HG03139 (cell line): Measurements from ENCODE around the gene ARHGAP4.

Experiments used
- ATAC-seq: cut with Tn5 transposase; IDR thresholded peaks from one replicate; pipeline ENCODE4 v1.9.1; 2021; ENCODE audit not compliant: unreplicated experiment

Gene ARHGAP4

GRCh38 chrX:153870288-153870690 lies 55.8 kb downstream of the ARHGAP4 start:
- ATAC-seq: no peak

DNA sequence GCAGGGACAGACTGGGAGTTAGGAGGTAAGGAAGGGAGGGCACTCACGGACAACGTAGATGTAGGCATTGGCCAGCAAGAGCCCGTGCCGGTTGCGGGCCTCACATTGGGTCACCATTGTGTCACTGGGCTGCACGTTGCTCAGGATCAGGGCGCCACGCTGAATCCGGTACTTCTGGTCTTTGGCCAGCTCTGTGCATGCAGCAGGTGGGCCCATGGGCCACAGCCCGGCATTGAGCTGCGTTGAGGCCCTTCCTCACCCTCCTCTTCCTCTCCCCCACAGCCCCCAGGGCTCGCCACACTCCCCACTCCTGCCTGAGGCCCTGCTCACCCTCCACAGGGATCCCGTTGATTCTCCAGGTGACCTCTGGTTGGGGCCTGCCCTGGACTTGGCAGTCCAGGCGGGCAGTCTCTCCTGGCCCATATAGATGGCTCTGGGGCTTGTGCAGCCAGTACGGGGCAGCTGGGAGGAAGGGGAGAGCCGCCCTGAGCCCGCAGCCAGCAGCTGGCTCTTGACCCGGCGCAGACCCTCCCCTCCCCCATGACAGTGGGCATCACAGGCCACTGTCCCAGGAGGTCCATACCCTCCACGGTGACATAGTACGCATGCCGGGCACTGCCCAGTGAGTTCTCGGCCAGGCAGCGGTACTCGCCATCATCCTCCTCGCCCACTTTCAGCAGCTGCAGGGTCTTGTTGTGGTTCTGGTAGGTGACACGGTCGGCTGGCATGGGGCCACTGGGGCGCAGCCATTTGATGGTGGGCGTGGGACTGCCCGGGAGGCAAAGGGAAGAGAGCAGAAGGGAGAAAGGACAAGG lies 56.4 kb downstream of the ARHGAP4 start:
- ATAC-seq: no peak

DNA sequence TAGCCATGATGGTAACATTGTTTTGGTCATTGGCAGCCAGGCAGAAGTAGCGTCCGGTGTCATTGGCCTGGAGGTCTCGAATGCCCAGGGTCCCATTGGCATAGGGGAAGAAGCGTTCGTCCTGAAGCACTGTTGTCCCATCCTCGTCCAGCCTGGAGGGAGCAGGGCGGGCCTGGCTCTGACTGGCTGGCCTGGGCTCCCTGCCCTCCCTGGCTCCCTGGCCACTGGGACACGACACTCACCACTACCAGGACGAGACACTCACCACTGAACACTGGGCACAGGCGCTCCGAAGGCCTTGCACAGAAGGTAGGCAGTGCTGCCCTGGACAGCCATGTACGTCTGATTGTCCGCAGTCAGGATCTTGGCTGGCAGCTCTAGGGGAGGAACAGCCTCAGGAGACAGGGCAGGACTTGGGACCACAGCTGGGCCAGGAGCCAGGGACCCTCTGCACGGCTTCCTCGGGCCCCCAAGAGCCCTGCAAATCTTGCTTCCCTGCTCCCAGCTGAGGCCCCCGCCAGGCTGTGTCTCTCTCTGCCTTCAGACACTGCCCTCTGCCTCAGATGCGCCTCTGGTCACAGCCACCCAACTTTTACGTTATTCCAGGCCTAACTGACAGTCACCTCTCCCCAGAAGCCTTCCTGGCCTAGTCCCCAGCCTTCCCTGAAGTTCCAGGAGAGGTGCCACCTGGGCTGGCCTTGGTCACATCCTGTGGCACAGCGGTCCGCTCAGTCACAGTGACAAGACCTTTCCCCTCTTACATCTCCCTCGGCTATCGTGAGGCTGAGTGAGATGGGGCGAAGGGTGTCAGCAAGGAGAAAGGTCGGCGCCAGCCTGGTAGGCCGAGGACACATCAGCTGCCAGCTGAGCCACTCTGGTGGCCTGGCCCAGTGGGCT lies 57.2 kb downstream of the ARHGAP4 start:
- no peak for ATAC-seq

- no peak for ATAC-seq
Measured at GRCh38 chrX:153867671-153868070, 58.4 kb downstream of the ARHGAP4 start.

DNA sequence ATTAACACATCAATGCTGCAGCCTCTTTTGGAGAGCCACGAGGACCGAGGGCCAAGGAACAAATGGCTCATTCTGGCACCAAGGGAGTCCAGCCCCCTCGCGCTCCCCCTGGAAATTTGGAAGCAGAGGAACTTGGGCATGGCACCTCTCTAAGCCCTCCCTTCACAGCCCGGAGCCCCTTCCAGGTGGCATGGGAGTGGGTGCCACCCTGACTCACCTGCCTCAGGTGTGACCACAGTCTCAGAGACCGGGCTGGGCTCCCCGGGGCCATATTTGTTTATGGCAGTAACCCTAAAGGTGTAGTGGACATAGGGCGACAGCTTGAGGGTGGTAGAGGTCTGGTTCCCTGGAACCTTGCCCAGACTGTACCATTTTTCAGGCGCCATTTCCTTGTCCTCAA lies 58.9 kb downstream of the ARHGAP4 start:
- no peak for ATAC-seq

- ATAC-seq: no peak
Measured at GRCh38 chrX:153866302-153867019, 59.6 kb downstream of the ARHGAP4 start.

DNA sequence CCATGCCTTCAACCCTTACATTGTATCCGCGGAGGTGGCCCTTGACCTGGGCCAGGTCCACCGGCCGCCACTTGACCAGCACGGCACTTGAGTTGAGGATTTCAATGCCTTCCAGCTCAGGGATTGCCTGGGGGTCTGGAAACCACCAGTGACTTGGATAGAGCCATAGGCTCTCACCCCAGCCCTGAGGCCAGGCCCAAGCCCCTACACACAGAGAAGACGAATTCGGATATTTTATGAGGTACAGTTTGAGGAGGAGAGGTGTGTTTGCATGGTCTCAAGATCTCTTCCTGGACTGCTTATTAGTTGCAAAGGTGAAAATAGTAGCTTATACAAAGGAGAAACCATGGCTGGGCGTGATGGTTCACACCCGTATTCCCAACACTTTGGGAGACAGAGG lies 60.4 kb downstream of the ARHGAP4 start:
- ATAC-seq: no peak

- ATAC-seq: no peak
Measured at GRCh38 chrX:153865321-153865580, 60.8 kb downstream of the ARHGAP4 start.

- no peak for ATAC-seq
Measured at GRCh38 chrX:153864561-153865320, 61.3 kb downstream of the ARHGAP4 start.

- ATAC-seq: no peak
Measured at GRCh38 chrX:153864101-153864500, 62.0 kb downstream of the ARHGAP4 start.

- ATAC-seq: no peak
Measured at GRCh38 chrX:153863251-153863991, 62.6 kb downstream of the ARHGAP4 start.

DNA sequence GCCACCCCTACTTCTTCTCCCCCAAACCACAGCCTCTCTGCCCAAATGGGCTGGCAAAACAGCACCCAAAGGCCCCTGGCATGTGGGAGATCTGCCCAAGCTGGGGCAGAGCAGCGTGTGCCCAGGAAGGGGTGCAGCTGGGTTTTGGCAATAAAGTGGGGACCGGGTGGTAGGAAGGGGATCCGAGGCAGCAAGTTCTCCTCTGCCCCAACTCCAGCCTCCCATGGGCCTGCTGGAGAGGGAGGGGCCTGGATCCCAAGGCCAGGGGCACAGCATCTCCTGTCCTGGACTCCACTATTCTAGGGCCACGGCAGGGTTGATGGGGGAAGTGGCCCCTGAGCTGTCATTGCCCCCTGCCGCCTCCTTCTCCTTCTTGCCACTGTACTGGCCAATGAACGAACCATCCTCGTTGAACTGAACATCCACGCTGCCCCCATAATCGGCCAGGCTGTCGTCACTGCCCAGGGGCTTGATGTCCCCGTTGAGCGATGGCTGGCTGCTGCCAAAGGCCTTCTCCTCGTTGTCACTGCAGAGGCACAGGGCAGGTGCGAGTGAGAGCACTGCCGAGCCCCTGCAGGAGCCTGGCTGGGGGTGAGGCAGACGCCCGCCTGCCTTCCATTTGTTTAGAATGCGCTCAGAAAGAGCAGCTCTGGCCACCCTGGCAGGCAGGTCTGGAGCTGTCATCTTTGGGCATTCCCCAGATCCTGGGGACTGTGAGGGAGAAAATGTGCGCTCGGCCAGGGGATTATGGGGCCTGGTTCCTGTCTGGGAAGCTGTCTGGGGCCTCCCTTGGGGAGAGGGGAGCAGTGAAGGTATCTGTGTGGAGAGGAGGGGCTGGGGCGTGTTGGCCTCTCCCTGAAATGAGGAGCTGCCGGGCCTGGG lies 63.5 kb downstream of the ARHGAP4 start:
- ATAC-seq: no peak

DNA sequence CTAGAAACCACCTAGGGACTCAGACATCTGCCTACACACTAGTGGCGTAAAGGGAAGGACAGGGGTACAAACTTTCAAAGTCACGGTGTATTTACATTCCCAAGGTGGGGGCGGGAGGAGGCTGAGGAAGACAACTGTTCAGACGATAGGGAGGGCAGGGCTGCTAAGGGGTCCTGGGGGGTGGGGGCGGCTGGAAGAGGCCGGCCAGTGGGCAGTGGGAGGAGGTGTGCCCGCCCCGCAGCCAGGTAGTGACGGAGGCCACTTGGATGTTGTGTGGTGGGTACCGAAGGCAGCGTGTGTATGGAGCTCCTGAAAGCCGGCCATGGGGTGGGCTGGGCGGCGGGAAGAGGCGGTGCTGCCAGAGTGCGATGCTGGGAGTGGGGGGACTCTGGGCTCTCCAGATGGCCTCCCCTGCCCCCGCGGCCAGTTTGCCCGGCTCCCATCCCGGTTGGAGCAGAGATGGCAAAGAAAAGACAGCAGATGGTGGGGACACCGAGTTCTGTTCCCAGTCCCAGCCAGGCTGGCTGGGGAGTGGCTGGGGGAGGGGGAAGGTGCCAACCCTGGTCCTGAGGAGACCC lies 64.2 kb downstream of the ARHGAP4 start:
- no peak for ATAC-seq

DNA sequence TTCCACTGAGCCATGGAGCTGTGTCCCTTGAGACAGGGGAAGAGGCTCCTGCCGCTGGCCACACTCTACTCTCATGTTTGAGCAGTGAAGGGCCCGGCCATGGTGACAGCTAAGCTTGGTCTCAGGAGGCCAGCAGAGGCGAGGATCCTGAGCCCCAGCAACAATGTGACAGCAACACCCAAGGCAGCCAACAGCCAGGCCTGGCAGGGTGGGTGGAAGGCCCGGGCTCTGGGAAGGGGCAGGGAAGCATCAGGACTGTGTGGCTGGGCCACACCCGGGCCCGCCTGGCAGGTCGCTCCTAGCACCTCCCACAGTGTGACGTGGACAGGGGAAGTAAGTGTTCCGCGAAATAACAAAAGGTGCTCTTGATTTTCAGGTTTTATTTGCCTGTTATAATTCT lies 64.9 kb downstream of the ARHGAP4 start:
- ATAC-seq: no peak
